ENCODE results near the gene ZBTB26.

GRCh38 chr9:122946461-122947005, 15.2 kb upstream of the ZBTB26 start:
- TF ChIP-seq, protein P1, sequence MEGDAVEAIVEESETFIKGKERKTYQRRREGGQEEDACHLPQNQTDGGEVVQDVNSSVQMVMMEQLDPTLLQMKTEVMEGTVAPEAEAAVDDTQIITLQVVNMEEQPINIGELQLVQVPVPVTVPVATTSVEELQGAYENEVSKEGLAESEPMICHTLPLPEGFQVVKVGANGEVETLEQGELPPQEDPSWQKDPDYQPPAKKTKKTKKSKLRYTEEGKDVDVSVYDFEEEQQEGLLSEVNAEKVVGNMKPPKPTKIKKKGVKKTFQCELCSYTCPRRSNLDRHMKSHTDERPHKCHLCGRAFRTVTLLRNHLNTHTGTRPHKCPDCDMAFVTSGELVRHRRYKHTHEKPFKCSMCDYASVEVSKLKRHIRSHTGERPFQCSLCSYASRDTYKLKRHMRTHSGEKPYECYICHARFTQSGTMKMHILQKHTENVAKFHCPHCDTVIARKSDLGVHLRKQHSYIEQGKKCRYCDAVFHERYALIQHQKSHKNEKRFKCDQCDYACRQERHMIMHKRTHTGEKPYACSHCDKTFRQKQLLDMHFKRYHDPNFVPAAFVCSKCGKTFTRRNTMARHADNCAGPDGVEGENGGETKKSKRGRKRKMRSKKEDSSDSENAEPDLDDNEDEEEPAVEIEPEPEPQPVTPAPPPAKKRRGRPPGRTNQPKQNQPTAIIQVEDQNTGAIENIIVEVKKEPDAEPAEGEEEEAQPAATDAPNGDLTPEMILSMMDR (IDR thresholded peaks at IDR 0.05) = no peak
- no peak for TF ChIP-seq POLR2A (IDR thresholded peaks at IDR 0.05)
- TF ChIP-seq POLR2AphosphoS5 (IDR thresholded peaks at IDR 0.05) = no peak
- TF ChIP-seq EP300 (IDR thresholded peaks at IDR 0.05) = no peak
